22Rv1 (cell line): ENCODE data around the gene LRRC49.

Experiments used
- CTCF ChIP-seq: fragments of 450-650 bp; IDR thresholded peaks from 2 replicates; pipeline ENCODE4 v1.5.1; 2017; ENCODE audit warnings: mild to moderate bottlenecking
- ZFX ChIP-seq: fragments of 450-650 bp; IDR thresholded peaks from 2 replicates; pipeline ENCODE4 v1.6.1; 2017; ENCODE audit warnings: antibody characterized with exemption, borderline replicate concordance

- TF ChIP-seq CTCF (no peak), ZFX (no peak)
Observed at GRCh38 chr15:71079208-71080044, 186.8 kb downstream of the LRRC49 start.
